Stimulated activated CD4-positive, alpha-beta T cell treated with anti-CD3 and anti-CD28 coated beads, Interleukin-4, amount 100 ng/mL, for 1 hour (primary cell): Measurements from ENCODE around the gene DAAM2.
A peak's percentile ranks its signal among the peaks of the same experiment; 100 is the strongest.

Source experiments
- DNase-seq: peaks from one replicate; pipeline ENCODE4 v3.0.0-alpha.2; 2020

Gene DAAM2

GRCh38 chr6:39913391-39913916 is 121.3 kb downstream of the DAAM2 start:
- no peak for DNase-seq

DNA sequence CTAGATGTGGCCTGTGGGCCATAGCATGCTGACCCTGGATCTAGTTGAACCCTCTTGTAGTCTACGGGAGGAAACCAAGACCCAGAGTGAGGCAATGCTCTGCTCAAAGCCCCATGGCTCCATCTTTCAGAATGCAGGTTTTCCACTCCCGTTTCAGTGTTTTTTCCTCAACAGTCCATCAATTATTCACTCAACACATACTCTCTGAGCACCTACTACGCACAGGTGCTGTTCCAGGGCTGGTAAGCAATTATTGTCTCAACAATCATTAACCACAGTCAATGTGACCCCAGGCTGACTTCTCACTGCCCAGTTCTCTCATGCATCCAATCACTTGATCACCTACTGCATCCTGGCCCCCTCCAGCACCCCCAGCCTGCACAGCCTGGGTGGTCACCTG is 122.1 kb downstream of the DAAM2 start:
- DNase-seq = no peak

DNA sequence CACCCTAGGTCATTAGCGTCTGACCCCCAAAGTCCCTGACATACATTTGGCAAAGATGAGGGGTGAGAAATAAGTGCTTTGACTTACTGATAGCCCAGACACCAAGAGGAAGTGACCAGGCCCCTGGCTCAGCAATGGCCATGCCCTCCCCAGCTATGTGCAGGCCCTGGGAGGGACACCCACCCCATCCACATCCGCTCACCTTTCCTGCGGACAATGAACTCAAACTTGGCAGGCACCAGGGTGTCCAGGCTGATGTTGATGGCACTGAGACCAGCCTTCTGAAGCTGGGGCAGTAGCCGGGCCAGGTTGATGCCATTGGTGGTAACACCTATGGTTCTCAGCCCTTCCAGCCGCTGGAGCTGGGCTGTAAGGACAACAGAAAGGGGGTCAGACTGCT is 123.7 kb downstream of the DAAM2 start:
- DNase-seq = no peak

DNA sequence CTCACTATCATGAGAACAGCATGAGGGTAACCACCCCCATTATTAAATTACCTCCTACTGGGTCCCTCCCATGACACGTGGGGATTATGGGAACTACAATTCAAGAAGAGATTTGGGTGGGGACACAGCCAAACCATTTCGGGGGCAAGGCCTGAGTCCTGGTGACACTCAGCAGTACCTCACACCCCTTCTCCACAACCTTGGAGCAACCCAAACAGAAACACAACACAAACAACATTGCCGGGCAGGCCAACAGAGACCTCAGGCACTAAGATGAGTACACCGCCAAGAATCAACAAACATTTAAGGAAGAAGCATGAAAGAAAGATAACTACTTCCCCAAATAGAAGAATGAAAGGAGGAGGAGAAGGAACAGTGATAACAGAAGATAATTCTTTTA is 125.2 kb downstream of the DAAM2 start:
- DNase-seq = no peak

GRCh38 chr6:39917981-39918380 is 125.8 kb downstream of the DAAM2 start:
- no peak for DNase-seq

- no peak for DNase-seq
These were observed 126.7 kb downstream of the DAAM2 start for GRCh38 chr6:39918831-39919230.

GRCh38 chr6:39920157-39920556 is 128.0 kb downstream of the DAAM2 start:
- DNase-seq = no peak

DNA sequence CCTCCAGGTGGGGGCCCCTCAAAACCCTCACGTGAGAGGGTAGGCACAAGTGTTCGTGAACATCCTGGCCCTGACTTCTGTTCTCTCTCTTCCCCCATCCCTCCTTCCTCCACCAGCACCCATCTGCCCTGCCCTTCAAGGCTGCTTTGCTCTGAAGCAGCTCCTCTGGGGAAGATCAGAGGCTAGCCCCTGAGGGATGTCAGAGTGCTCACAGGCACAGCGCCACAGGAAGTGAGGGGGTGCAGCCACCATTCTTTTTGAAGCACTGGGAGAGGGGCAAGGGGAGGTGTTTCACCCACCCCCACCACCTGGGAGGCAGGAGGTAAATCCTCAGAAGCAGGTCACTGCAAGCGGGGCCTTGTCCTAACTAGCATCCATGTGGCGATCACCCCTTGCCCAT is 130.6 kb downstream of the DAAM2 start:
- no peak for DNase-seq

DNA sequence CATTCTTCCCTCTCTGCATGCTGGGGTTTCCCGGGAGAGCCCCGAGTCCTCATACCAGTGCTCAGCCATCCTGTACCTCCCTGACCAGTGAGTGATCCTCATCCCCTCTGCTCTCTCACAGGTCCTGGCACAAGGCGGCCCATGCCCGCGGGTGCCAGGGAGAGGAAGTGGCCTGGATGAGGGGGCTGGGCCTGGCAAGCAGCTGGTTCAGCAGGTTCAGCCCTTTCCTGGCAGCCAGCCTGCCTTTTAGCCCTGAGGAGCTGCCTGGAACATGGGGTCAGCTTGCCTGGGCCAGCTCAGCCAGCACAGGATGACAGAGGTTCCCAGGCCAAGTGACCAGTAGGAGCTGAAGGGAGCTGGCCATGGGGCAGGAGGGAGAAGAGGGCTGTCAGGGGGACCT is 131.2 kb downstream of the DAAM2 start:
- DNase-seq = no peak

- no peak for DNase-seq
These were observed 131.7 kb downstream of the DAAM2 start for GRCh38 chr6:39923861-39924260.

DNA sequence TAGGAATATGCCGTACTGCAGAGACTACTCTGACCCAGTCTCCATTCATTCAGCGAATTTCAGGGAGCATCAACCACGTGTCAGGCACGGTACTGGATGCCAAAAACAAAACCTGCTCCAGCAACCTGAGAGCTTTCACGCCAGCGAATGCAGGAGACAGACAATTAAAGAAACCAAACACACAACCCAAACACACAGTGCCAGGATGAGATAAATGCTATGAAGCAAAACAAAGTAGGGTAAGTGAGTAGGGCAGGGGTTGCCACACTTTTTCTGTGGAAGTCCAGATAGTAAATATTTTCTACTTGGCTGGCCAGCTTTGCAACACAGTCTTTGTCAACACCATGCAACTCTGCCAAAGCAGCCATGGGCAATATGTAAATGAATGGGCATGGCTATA is 132.1 kb downstream of the DAAM2 start:
- no peak for DNase-seq

- no peak for DNase-seq
These were observed 133.2 kb downstream of the DAAM2 start for GRCh38 chr6:39925191-39925930.

DNA sequence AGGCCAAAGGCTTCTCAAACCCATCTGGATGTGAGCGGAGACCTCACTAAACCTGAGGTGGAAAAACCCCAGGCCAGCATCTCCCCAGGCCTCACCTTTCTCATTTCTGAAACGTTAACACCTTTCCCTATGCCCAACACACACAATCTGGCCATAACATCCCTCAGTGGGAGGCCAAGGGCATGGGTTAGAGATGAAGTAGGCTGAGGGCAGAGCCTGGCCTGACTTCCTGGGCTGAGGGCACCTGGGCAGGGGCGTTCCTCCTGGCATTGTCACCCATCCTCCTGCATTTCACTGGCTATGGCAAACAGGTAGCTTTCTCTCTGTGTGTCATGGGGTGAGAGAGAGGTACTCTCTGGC is 133.7 kb downstream of the DAAM2 start:
- no peak for DNase-seq

- DNase-seq = no peak
These were observed 134.5 kb downstream of the DAAM2 start for GRCh38 chr6:39926668-39927067.

GRCh38 chr6:39927159-39927558 is 135.0 kb downstream of the DAAM2 start:
- DNase-seq = no peak

- DNase-seq = no peak
These were observed 137.0 kb downstream of the DAAM2 start for GRCh38 chr6:39929039-39929732.

- no peak for DNase-seq
These were observed 137.7 kb downstream of the DAAM2 start for GRCh38 chr6:39929733-39930461.

- DNase-seq = no peak
These were observed 138.4 kb downstream of the DAAM2 start for GRCh38 chr6:39930540-39930939.

GRCh38 chr6:39931607-39932006 is 139.4 kb downstream of the DAAM2 start:
- DNase-seq = no peak

GRCh38 chr6:39932386-39932910 is 140.3 kb downstream of the DAAM2 start:
- no peak for DNase-seq

GRCh38 chr6:39933669-39934130 is 141.5 kb downstream of the DAAM2 start:
- no peak for DNase-seq

- peak; percentile 49 for DNase-seq
These were observed 142.1 kb downstream of the DAAM2 start, which contains the start of gene MOCS1 for GRCh38 chr6:39934131-39934757. Gene MOCS1 (minus strand): TSS chr6:39934462. CDS start chr6:39934417, 45 bp downstream.

DNA sequence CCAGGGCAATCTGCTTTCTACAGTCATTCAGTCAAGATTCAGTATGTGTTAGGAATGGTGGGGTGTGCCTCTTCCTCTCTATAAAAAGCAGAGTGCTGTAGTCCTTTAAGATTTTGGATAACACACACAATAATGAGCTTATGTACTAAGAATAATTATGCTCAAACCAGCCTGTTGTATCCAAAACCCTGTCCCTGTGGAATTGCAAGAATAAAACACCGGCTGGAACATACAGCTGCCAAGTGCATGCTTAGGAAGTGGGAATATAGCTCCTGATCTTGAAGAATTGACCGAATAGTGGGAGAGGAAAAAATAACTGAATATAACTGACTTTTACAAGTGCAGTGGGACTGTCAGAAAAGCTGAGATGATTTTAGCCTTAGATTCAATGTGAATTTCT is 143.1 kb downstream of the DAAM2 start:
- no peak for DNase-seq
